GM21390 (cell line): Measurements from ENCODE around the gene GRM2.
"Not testable (repeated sequence)": the region's sequence is repeated elsewhere in the genome, so short reads cannot be mapped to it uniquely, and the experiment has no call there.

ENCODE experiments used
- ATAC-seq: cut with Tn5 transposase; IDR thresholded peaks from one replicate; pipeline ENCODE4 v1.9.1; 2021; ENCODE audit not compliant: unreplicated experiment

Gene GRM2

DNA sequence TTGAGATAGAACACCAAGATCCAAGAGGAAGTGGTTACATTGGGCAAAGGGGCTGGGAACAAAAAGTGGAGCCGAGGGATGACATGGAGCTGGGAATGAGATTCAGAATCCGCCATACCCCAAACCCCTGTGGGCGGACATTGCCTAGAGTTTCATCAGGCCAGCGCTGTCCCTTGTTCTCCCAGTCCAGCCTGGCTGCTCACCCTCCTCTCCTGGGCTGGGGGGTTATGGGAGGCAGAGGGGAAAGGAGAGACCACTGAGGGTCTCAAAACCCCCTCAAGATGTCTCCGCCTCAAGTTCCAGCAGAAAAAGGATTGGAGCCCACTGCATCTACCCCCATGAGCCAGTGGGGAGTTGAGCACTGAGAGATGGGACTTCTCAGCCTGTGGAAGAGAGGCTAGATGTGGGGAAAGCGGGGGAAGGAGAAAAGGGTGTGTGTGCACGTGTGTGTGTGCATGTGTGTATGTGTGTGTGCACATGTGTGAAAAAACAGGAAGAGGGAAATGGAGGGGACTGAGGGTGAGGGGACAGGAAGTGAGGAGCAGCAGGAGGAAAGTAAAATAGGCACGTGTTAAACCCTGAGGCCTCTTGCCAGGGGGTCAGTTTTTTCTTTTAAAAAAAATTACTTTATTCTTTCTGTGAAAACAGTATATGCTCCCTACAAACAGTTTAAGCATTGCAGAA, 14.3 kb downstream of the GRM2 start:
- no peak for ATAC-seq

- ATAC-seq = no peak
Observed at GRCh38 chr3:51722362-51722761, 15.5 kb downstream of the GRM2 start.

DNA sequence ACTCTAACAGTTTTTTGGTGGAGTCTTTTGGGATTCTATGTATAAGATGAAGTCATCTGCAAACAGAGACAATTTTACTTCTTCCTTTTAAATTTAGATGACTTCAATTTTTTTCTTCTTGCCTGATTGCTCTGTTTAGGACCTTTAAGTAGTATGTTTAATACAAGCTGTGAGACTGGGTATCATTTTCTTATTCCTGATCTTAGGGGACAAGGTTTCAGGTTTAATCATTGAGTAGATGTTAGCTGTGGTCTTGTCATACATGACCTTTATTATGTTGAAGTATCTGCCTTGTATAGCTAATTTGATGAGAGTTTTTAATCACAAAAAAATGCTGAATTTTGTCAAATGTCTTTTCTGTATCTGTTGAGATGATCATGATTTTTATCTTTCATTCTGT, 20.6 kb downstream of the GRM2 start:
- ATAC-seq = no peak

DNA sequence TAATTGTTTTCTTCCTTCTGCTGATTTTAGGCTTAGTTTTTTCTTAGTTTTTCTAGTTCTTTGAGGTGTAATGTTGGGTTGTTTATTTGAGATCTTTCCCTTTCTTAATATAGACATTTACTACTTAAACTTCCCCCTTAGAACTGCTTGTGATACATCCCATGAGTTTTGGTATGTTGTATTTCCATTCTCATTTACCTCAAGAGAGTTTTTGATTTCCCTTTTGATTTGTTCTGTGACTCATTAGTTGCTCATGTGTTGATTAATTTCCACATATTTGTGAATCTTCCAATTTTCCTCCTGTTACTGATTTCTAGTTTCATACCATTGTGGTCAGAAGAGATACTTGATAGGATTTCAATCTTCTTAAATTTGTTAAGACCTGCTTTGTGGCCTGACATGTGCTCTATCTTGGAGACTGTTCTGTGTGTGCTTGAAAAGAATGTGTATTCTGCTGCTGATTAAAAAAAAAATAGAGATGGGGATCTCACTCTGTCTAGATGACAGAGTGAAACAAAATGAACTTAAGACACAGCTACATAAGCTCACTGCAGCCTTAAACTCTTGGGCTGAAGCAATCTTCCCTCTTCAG, 22.3 kb downstream of the GRM2 start:
- ATAC-seq = no peak

DNA sequence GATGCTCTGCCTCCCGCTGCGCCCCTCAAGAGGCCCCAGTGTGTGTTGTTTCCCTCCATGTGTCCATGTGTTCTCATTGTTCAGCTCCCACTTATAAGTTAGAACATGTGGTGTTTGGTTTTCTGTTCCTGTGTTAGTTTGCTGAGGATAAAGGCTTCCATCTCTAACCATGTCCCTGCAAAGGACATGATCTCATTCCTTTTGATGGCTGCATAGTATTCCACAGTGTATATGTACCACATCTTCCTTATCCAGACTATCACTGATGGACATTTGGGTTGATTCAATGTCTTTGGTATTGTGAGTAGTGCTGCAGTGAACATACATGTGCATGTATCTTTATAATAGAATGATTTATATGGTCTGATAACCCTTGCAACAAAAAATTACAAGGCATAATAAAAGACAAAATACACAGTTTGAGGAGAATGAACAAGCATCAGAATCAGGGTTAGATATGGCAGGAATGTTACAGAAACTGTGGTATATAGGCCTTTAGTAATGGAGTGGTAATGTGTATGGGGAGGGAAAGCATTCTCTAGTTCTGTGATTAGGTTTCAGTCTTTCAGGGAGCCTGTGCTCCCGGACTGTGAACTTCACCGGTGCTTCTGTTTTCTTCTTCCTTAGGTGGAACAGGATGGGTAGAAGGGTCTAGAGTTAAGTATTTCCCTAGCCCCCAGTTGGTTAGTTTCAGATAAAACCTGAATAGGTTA, 27.1 kb downstream of the GRM2 start:
- no peak for ATAC-seq

DNA sequence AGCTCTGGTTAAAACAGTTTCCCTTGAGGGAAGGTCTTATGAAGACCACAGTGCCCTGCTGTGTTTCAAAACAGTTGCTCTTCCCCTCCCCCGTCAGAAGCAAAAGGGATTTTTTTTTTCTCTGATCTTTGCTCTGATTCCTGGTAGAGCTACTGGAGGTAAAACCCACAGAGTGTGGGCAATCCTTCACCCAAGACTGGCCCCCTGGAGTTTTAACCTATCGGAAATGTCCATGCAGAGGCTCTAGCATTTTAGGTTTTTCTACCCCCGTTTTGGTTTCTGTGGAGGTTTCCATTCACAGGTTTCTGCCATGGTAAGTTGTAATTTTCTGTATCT, 27.7 kb downstream of the GRM2 start:
- ATAC-seq = no peak

DNA sequence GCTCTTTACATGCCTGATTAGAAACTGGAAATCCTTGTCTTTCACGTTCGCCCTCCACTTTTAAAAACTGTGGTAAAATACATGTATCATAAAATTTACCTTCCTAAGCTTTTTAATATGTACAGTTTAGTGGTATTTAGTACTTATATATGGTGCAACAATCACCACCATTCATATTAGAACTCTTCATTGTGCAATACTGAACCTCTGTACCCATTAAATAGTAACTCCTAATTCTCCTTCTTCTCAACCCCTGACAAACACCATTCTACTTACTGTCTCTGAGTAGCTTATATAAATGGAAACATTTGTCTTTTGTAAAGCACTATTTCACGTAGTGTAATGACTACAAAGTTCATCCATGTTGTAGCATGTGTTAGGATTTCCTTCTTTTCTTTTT, 28.2 kb downstream of the GRM2 start:
- no peak for ATAC-seq

- ATAC-seq = no peak
Observed at GRCh38 chr3:51735950-51736349, 29.1 kb downstream of the GRM2 start.

- no peak for ATAC-seq
Observed at GRCh38 chr3:51739110-51739509, 32.2 kb downstream of the GRM2 start.

DNA sequence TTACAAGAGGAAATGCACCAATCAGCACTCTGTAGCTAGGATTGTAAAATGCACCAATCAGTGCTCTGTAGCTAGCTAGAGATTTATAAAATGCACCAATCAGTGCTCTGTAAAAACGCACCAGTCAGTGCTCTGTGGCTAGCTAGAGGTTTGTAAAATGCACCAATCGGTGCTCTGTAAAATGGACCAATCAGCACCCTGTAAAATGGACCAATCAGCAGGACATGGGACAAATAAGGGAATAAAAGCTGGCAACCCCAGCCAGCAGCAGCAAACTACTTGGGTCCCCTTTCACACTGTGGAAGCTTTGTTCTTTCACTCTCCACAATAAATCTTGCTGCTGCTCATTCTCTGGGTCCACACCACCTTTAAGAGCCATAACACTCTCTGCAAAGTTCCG, 35.5 kb downstream of the GRM2 start:
- ATAC-seq = not testable (repeated sequence)

DNA sequence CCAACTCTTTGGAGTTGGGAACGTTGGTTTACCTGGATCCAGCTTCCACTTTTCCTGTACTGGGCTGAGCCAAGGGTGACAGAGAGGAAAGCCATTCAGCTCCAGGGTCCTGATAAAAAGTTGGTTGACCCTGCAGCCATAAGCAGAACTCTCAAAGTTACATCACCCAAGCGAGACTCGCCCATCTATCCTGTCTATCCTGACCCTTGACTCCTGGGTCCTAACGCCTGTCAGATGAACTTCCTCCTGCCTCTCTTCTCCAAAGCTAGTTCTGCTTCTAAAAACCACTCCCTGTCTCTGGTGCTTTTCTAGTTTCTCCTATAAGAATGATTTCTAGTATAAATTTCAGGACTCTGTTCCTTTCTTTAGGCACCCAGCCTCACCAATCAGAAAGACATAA, 36.1 kb downstream of the GRM2 start:
- ATAC-seq = not testable (repeated sequence)

DNA sequence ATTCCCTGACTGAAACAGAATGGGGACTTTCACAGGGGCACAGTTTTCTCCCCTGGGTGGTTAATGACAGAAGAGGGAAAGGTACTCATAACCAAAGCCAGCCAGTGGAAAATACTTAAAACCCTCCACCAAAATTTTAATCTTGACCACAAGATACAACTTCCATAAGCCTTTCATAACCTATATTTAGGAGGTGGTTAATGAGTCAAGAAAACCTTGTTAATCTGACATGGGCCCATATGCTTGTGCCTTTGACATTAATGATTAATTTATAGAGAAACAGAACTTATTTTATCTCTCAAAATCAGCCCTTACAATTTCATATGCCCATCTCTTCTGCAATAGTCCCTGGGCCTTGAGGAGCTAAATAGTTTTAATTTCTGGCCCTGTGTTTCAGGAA, 41.0 kb downstream of the GRM2 start:
- ATAC-seq = no peak

GRCh38 chr3:51748327-51748726, 41.5 kb downstream of the GRM2 start:
- ATAC-seq = no peak

DNA sequence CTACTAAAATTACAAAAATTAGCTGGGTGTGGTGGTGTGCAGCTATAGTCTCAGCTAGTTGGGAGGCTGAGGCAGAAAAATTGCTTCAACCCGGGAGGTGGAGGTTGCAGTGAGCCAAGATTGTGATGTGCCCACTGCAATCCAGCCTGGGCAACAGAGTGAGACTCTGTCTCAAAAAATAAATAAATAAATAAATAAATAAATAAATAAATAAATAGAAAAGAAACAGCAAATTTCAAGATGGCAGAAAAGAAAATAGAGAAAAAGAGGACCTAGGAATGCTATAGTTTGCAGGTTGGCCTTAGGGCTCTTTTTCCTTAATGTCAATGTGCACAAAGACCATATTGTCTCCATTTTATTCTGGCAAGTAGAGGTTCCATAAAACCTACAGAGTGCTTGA, 44.0 kb downstream of the GRM2 start:
- ATAC-seq = no peak

- ATAC-seq = peak; percentile 54
Observed at GRCh38 chr3:51751287-51751686, 44.4 kb downstream of the GRM2 start.

DNA sequence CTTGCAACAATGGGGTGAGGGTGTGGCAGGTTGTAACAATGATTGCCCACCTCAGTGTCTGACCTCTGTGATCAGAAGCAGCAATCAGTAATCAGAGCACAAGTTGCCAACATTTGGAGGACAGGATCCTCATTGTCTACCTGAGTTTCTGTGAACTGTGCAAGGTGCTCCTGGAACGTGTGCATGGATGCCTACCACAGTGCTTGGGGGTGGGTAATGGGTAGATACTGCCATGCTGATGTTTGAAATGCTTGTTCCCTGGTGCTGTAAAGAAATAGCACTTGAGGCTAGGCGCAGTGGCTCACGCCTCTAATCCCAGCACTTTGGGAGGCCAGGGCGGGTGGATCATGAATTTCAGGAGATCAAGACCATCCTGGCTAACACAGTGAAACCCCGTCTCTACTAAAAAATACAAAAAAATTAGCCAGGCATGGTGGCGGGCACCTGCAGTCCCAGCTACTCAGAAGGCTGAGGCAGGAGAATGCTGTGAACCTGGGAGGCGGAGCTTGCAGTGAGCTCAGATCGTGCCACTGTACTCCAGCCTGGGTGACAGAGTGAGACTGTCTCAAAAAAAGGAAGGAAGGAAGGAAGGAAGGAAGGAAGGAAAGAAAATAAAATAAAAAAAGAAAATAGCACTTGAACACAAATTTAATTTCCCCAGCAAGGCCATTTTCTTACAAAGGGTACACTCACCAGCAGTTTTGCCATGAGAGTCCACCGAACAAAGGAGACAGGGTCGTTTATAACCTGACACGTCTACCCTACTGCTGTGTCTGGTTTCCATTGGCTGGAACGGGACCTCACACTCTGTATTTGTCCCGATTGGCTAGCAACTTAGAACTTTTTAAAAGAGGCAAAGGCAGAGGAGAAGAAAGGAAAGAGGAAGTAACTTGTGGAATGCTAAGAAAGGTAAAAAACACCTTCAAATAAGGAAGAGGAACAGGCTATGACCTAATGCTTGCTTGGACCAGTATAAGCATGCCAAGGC, 47.2 kb downstream of the GRM2 start:
- ATAC-seq = not testable (repeated sequence)

- ATAC-seq = no peak
Observed at GRCh38 chr3:51759203-51759602, 52.3 kb downstream of the GRM2 start.
